ENCODE data around the gene UCMA.

GRCh38 chr10:13189961-13190360 is 44.2 kb downstream of the UCMA start:
- TF ChIP-seq CTCF (conservative IDR thresholded peaks at IDR 0.05 in 1 of 2, IDR thresholded peaks at IDR 0.05 in 1 of 2; ENCODE audit: low read depth in 1 of 2, low read length in 2 of 2) = no peak
- no peak for TF ChIP-seq EZH2 (IDR thresholded peaks at IDR 0.05; ENCODE audit: low read length, missing control alignments)
